ENCODE measurements around the gene HEPN1. TPM values are rescaled to one million over a fixed set of nuclear protein-coding genes. Genes with fewer than 3 reads are reported as not detected.

HEPN1 gene
- total RNA-seq, 2 experiments from 2014 or later = not detected

GRCh38 chr11:124942466-124943253, 23.6 kb downstream of the HEPN1 start:
- peaks cover 1% of the 10 kb centered on the region for H3K27me3 Mint-ChIP-seq
- ChIA-PET POLR2A (interaction anchor here (0.7 kb wide), 1 partner anchor 814 kb away, joined by 3 read pairs; no protein-coding TSS in a partner anchor), CTCF (interaction anchor here (0.9 kb wide), 1 partner anchor 11 kb away, joined by 5 read pairs; the partner anchor contains the start of gene CCDC15)

DNA sequence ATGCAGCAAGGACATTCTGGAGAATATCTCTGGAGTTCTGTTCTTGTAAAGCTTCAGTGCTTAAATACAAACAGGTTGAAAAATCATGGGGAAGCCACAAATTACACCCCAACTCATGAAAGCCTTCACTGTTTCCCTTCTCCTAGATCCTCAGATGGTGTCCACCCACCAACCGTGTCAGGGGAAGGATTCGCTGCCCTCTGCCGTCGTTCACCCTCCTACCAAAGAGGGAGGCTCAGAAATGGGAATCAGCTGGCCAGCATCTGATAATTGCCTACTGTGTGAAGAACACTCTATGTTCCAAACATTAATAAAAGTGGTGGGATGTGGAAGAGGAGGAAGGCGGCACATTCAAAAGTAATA, 24.2 kb downstream of the HEPN1 start:
- no peak overlapping the region for H3K4me3 Mint-ChIP-seq
- CTCF ChIA-PET = interaction anchor here (1.2 kb wide), 1 partner anchor 9 kb away, joined by 4 read pairs; no protein-coding TSS in a partner anchor

More at GRCh38 chr11:124942466-124943253, 23.6 kb downstream of the HEPN1 start:
- Mint-ChIP-seq H3K4me3 (no peak overlapping the region), H3K9me3 (peaks cover under 1% of the 10 kb centered on the region), H3K27ac (peak overlapping the region; percentile 19), H3K4me1 (peaks cover 12% of the 10 kb centered on the region), H3K36me3 (ENCODE audit: low read depth) (peaks cover 4% of the 10 kb centered on the region)
- DNase-seq = no peak

DNA sequence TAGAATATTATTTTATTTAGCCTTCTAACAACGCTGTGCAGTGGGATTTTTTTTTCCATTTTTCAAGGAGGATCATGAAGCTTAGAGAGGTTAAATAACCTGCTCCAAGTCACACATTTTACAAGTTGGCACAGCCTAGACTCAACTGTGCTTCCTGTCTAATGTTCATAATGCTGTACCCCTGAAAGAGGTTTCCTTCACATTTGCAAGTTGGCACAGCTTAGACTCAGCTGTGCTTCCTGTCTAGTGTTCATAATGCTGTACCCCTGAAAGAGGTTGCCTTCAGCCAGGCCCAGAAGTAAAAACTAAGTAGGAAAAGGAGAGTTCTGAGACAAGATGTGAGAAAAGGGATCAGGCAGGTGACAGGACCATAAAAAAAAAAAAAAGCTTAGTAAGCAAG, 24.7 kb downstream of the HEPN1 start:
- Mint-ChIP-seq H3K27ac (no peak overlapping the region), H3K9me3 (peaks cover 10% of the 10 kb centered on the region), H3K36me3 (ENCODE audit: low read depth) (peaks cover 15% of the 10 kb centered on the region), H3K4me1 (peaks cover 16% of the 10 kb centered on the region), H3K4me3 (no peak overlapping the region), H3K27me3 (peaks cover 3% of the 10 kb centered on the region)
- ChIA-PET CTCF (interaction anchor here (1.2 kb wide), 1 partner anchor 9 kb away, joined by 4 read pairs; no protein-coding TSS in a partner anchor), POLR2A (no interaction called here)
- no peak for DNase-seq

More for the DNA sequence above, 24.2 kb downstream of the HEPN1 start:
- H3K27me3 Mint-ChIP-seq = peaks cover 1% of the 10 kb centered on the region
- H3K4me1 Mint-ChIP-seq = peaks cover 12% of the 10 kb centered on the region
- no peak overlapping the region for H3K27ac Mint-ChIP-seq
- peaks cover 5% of the 10 kb centered on the region for H3K9me3 Mint-ChIP-seq
- H3K36me3 Mint-ChIP-seq (ENCODE audit: low read depth) = peaks cover 10% of the 10 kb centered on the region
- DNase-seq = no peak
- POLR2A ChIA-PET = interaction anchor here (0.7 kb wide), 1 partner anchor 815 kb away, joined by 3 read pairs; no protein-coding TSS in a partner anchor

GRCh38 chr11:124944565-124944964, 25.5 kb downstream of the HEPN1 start:
- H3K27ac Mint-ChIP-seq = no peak overlapping the region
- POLR2A ChIA-PET = no interaction called here

GRCh38 chr11:124945826-124946225, 26.8 kb downstream of the HEPN1 start:
- H3K36me3 Mint-ChIP-seq (ENCODE audit: low read depth) = peaks cover 24% of the 10 kb centered on the region
- ChIA-PET CTCF (interaction anchor here (0.7 kb wide), 1 partner anchor 75 kb away, joined by 3 read pairs; no protein-coding TSS in a partner anchor), POLR2A (no interaction called here)
- H3K27me3 Mint-ChIP-seq = peaks cover 3% of the 10 kb centered on the region
- no peak for DNase-seq
- peaks cover 22% of the 10 kb centered on the region for H3K4me1 Mint-ChIP-seq
- no peak overlapping the region for H3K4me3 Mint-ChIP-seq
- H3K9me3 Mint-ChIP-seq = peaks cover 11% of the 10 kb centered on the region
- no peak overlapping the region for H3K27ac Mint-ChIP-seq

More at GRCh38 chr11:124944565-124944964, 25.5 kb downstream of the HEPN1 start:
- Mint-ChIP-seq H3K36me3 (ENCODE audit: low read depth) (peaks cover 21% of the 10 kb centered on the region), H3K4me1 (peaks cover 21% of the 10 kb centered on the region), H3K9me3 (peaks cover 11% of the 10 kb centered on the region), H3K4me3 (no peak overlapping the region), H3K27me3 (peaks cover 3% of the 10 kb centered on the region)
- CTCF ChIA-PET = no interaction called here
- no peak for DNase-seq

- Mint-ChIP-seq H3K4me1 (peaks cover 22% of the 10 kb centered on the region), H3K27ac (no peak overlapping the region), H3K9me3 (peaks cover 11% of the 10 kb centered on the region), H3K4me3 (no peak overlapping the region), H3K27me3 (peaks cover 3% of the 10 kb centered on the region), H3K36me3 (ENCODE audit: low read depth) (peaks cover 24% of the 10 kb centered on the region)
- CTCF ChIA-PET = no interaction called here
- DNase-seq = no peak
- POLR2A ChIA-PET = no interaction called here
Observed at GRCh38 chr11:124946735-124947141, 27.7 kb downstream of the HEPN1 start.

DNA sequence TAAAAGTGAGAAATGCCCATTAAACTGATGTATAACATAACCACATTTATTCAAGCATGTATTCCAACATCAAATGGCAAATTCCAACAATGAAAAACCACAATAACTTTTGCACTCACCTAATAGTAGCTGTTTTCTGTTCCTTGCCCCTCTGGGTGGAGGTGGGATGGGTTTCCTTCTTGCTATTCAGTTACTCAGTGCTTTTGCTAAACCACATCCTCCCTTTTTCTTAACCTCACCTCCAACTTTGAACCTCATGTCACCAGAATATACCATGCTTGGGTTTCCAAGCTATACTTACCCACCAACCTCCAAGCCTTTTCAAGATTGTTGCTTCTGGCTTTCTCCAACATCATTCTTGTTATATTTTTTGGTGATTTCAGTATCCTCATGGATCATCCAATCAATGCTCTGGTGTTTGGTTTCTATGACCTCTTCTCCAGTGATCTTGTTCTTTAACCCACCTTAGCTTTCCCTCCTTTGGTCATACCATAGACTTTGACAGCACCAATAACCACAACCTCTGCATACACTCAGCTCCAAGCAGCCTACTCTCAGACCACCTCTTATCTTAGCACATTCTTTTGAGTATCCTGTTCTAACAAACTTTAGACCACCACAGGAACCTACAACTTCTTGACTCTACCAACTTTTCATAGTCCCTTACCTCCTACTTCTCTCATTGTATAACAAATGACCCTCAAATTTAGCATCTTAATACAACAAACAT, 31.7 kb downstream of the HEPN1 start:
- no peak overlapping the region for H3K27ac Mint-ChIP-seq
- H3K4me1 Mint-ChIP-seq = peaks cover 19% of the 10 kb centered on the region
- peak; percentile 63 for DNase-seq
- H3K27me3 Mint-ChIP-seq = peaks cover 1% of the 10 kb centered on the region
- ChIA-PET POLR2A (no interaction called here), CTCF (interaction anchor here (1.2 to 1.7 kb wide), 2 partner anchors 9 to 18 kb away, joined by 3 to 4 read pairs; no protein-coding TSS in a partner anchor)
- peaks cover 26% of the 10 kb centered on the region for H3K36me3 Mint-ChIP-seq (ENCODE audit: low read depth)
- peaks cover 11% of the 10 kb centered on the region for H3K9me3 Mint-ChIP-seq
- no peak overlapping the region for H3K4me3 Mint-ChIP-seq

- POLR2A ChIA-PET = no interaction called here
- peaks cover 1% of the 10 kb centered on the region for H3K27me3 Mint-ChIP-seq
- CTCF ChIA-PET = interaction anchor here (1.2 to 1.7 kb wide), 2 partner anchors 8 to 19 kb away, joined by 3 to 4 read pairs; no protein-coding TSS in a partner anchor
- no peak overlapping the region for H3K27ac Mint-ChIP-seq
- H3K4me1 Mint-ChIP-seq = peaks cover 22% of the 10 kb centered on the region
- H3K9me3 Mint-ChIP-seq = peaks cover 11% of the 10 kb centered on the region
- no peak overlapping the region for H3K4me3 Mint-ChIP-seq
- DNase-seq = no peak
- peaks cover 28% of the 10 kb centered on the region for H3K36me3 Mint-ChIP-seq (ENCODE audit: low read depth)
Observed at GRCh38 chr11:124951341-124951740, 32.3 kb downstream of the HEPN1 start.

GRCh38 chr11:124953753-124954589, 34.9 kb downstream of the HEPN1 start, which contains the start of gene CCDC15:
TSS of gene CCDC15 (plus strand) at chr11:124954202. CDS start at chr11:124954733, 531 bp downstream.
- no peaks in the 10 kb centered on the region for H3K27me3 Mint-ChIP-seq
- CTCF ChIA-PET = interaction anchor here (0.9 to 1.8 kb wide), 10 partner anchors 12 to 213 kb away, joined by 3 to 6 read pairs (median 4); partner anchors contain the start of genes HEPACAM, ROBO4 and TMEM218
- no peak within 1 kb of the TSS for H3K27ac Mint-ChIP-seq
- DNase-seq = peak; percentile 97
- peaks cover 18% of the 10 kb centered on the region for H3K36me3 Mint-ChIP-seq (ENCODE audit: low read depth)
- no peak within 1 kb of the TSS for H3K4me3 Mint-ChIP-seq
- POLR2A ChIA-PET = interaction anchor here (0.6 to 1.1 kb wide), 2 partner anchors 78 to 165 kb away, joined by 3 to 4 read pairs; no protein-coding TSS in a partner anchor
- H3K4me1 Mint-ChIP-seq = peaks cover 20% of the 10 kb centered on the region
- H3K9me3 Mint-ChIP-seq = no peaks in the 10 kb centered on the region

DNA sequence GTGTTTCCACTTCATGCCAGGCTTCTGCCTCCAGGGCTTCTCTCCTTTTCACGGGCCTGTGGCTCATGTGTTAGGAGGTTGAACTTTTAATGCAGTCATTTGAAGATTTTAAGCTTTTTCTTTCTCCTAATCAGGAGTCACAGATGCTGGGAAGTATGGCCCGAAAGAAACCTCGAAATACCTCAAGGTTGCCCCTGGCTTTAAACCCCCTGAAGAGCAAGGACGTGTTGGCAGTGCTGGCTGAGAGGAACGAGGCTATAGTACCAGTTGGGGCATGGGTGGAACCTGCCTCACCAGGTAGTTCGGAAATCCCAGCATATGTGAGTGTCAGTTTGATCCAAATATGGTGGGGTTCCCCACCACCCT, 35.5 kb downstream of the HEPN1 start:
- POLR2A ChIA-PET = no interaction called here
- Mint-ChIP-seq H3K27ac (no peak overlapping the region), H3K4me1 (peaks cover 15% of the 10 kb centered on the region), H3K9me3 (no peaks in the 10 kb centered on the region), H3K4me3 (no peak overlapping the region), H3K27me3 (no peaks in the 10 kb centered on the region), H3K36me3 (ENCODE audit: low read depth) (peaks cover 13% of the 10 kb centered on the region)
- no peak for DNase-seq
- CTCF ChIA-PET = interaction anchor here (1.3 to 1.5 kb wide), 4 partner anchors 35 to 172 kb away, joined by 4 to 5 read pairs (median 4); partner anchors contain the start of gene TMEM218

DNA sequence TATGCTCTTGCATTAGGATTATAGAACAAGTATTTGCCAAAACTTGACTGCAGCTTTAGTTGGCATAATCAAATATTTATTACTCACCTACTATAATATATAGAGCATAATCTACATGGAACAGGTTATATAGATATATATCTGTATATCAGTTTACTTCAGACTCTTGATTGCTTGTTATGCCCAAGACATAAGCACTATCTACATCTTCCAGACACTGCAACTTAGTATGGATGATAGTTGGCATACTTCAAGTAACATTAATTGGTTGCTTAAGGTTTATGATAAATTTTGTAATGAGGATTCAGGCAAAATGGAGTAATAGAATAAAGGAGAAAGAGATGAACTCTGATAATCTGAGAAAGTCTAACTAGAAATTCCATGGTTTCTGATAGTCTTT, 36.0 kb downstream of the HEPN1 start:
- Mint-ChIP-seq H3K4me1 (peaks cover 15% of the 10 kb centered on the region), H3K27me3 (no peaks in the 10 kb centered on the region), H3K27ac (no peak overlapping the region), H3K9me3 (no peaks in the 10 kb centered on the region), H3K36me3 (ENCODE audit: low read depth) (peaks cover 13% of the 10 kb centered on the region), H3K4me3 (no peak overlapping the region)
- DNase-seq = no peak
- ChIA-PET CTCF (interaction anchor here (1.4 to 1.5 kb wide), 2 partner anchors 79 to 171 kb away, joined by 4 to 5 read pairs; no protein-coding TSS in a partner anchor), POLR2A (no interaction called here)
